ENCODE results near the gene NBDY.
"Not testable (repeated sequence)": the region's sequence is repeated elsewhere in the genome, so short reads cannot be mapped to it uniquely, and the experiment has no call there.

The NBDY gene

DNA sequence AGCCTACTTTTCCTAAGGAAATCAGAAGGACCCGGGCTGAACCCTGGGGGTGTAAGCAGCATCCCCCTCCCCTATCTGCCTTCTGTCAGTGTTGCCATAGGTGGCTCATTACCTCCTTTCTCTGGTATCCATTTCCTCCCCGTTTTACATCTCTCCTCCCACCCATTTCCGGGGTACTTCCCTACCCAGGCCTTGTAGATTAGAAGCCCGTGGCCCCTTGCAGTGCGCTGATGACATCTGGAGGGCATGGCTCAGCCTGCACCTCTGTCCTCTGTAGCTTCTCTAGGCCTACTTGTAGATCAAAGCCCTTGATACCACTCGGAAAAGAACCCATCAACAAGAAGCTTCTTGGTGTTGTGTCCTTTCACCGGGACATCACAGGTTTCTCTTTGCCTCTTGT is 71.8 kb downstream of the NBDY start:
- in situ Hi-C loops (cut with MboI; ENCODE audit: low pct_unique_long_range_greater_than_20kb, low sequenced_read_pairs, unreplicated experiment), result loop anchor here (25.0 kb wide), 3 partner anchors 162 to 1112 kb away; partner anchors contain the start of gene ZXDA
- DNase-seq (ENCODE audit: low spot score), result peak; percentile 34
- TF ChIP-seq, protein P1, sequence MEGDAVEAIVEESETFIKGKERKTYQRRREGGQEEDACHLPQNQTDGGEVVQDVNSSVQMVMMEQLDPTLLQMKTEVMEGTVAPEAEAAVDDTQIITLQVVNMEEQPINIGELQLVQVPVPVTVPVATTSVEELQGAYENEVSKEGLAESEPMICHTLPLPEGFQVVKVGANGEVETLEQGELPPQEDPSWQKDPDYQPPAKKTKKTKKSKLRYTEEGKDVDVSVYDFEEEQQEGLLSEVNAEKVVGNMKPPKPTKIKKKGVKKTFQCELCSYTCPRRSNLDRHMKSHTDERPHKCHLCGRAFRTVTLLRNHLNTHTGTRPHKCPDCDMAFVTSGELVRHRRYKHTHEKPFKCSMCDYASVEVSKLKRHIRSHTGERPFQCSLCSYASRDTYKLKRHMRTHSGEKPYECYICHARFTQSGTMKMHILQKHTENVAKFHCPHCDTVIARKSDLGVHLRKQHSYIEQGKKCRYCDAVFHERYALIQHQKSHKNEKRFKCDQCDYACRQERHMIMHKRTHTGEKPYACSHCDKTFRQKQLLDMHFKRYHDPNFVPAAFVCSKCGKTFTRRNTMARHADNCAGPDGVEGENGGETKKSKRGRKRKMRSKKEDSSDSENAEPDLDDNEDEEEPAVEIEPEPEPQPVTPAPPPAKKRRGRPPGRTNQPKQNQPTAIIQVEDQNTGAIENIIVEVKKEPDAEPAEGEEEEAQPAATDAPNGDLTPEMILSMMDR (IDR thresholded peaks at IDR 0.05; ENCODE audit: extremely low read depth, insufficient read depth, missing control alignments), result peak; percentile 25

DNA sequence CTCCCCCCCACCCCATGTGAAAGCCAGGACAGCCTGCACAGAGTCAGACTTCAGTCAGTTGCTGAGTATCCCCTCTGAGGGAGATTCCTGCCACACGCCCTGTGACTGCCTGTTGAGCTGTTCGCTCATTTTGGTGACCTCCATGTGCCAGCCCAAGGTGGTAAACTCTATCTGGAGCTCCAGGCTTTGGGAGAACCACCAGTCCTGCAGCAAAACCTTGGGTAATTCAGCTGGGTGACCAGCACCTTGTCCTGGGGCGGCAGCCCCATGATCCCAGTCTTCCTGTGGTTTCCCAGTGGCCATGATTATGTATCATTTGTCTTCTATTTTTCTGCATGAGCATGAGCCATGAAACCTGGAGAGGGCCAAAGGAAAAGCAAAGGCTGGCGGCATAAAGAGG is 73.4 kb downstream of the NBDY start:
- peak; percentile 1 for DNase-seq (ENCODE audit: low spot score)
- TF ChIP-seq, protein P1 (IDR thresholded peaks at IDR 0.05; ENCODE audit: extremely low read depth, insufficient read depth, missing control alignments), result no peak
- in situ Hi-C loops (cut with MboI; ENCODE audit: low pct_unique_long_range_greater_than_20kb, low sequenced_read_pairs, unreplicated experiment), result loop anchor here (25.0 kb wide), 3 partner anchors 160 to 1110 kb away; partner anchors contain the start of gene ZXDA

DNA sequence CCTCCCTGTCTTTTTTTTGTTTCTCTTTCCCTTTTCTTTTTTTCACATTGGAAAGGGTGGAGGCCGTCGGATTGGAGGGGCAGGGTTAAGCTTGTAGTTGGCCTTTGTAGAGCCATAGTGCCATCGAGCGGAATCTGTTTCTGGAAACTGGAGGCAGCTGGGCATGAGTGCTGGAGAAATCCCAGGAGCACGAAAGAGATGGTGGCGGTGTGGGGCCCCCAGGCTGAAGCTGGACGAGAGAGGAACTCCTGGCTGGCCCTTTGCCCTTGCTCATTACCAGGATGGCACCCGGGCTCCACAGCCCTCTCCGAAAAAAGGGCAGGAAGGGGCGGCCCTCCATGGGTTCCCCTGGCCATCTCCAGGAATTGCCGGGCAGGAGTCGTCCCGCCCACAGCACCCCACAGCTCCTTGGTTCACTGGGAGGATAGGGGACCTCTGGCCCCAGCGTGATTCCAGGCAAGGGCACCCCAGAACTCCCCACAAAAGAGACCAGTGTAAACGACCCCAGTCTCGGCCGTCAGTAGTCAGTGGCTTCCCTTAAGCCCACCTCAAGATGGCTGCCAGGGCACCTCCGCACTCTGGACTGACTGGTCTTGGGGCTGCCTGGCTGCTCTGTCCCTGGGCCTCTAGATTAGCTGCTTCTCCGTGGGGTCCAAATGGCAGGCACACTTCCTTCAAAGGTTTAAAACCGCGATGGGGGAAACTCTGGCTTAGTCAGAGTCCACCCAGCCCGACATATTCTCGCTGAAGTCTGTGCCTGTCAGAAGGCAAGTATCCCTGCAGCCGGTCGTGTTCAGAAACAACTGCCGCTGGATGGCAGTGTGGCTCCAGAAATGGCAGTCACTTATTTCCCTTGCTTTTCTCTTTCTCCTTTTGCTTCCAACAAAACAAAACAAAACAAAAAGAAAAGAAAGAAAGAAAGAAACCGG is 74.1 kb downstream of the NBDY start:
- DNase-seq (ENCODE audit: low spot score), result peak; percentile 44
- in situ Hi-C loops (cut with MboI; ENCODE audit: low pct_unique_long_range_greater_than_20kb, low sequenced_read_pairs, unreplicated experiment), result loop anchor here (25.0 kb wide), 3 partner anchors 159 to 1109 kb away; partner anchors contain the start of gene ZXDA
- TF ChIP-seq, protein P1 (IDR thresholded peaks at IDR 0.05; ENCODE audit: extremely low read depth, insufficient read depth, missing control alignments), result peak; percentile 60

- DNase-seq (ENCODE audit: low spot score), result peak; percentile 2
- TF ChIP-seq, protein P1 (IDR thresholded peaks at IDR 0.05; ENCODE audit: extremely low read depth, insufficient read depth, missing control alignments), result no peak
- in situ Hi-C loops (cut with MboI; ENCODE audit: low pct_unique_long_range_greater_than_20kb, low sequenced_read_pairs, unreplicated experiment), result loop anchor here (25.0 kb wide), 3 partner anchors 158 to 1108 kb away; partner anchors contain the start of gene ZXDA
Observed at GRCh38 chrX:56803850-56804681, 75.0 kb downstream of the NBDY start.

DNA sequence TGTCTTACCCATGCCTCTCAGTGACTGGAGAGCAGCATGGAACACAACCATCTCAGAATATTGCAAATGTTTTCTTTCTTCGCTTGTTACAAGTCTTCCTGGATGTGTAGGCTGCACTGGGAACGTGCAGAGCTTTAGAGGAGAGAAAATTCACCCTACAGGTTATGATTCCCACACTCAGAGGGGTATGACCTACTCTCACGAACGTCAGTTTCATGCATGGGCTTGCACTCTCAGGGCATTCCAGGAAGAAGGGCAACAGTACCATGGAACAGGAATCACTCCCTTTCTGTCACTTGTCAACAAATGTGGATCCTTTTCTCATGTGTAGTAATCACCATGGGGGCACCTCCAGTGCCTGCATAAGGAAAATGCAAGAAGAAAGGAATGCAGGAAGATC is 75.8 kb downstream of the NBDY start:
- TF ChIP-seq, protein P1 (IDR thresholded peaks at IDR 0.05; ENCODE audit: extremely low read depth, insufficient read depth, missing control alignments), result no peak
- in situ Hi-C loops (cut with MboI; ENCODE audit: low pct_unique_long_range_greater_than_20kb, low sequenced_read_pairs, unreplicated experiment), result loop anchor here (25.0 kb wide), 3 partner anchors 157 to 1107 kb away; partner anchors contain the start of gene ZXDA
- no peak for DNase-seq (ENCODE audit: low spot score)

DNA sequence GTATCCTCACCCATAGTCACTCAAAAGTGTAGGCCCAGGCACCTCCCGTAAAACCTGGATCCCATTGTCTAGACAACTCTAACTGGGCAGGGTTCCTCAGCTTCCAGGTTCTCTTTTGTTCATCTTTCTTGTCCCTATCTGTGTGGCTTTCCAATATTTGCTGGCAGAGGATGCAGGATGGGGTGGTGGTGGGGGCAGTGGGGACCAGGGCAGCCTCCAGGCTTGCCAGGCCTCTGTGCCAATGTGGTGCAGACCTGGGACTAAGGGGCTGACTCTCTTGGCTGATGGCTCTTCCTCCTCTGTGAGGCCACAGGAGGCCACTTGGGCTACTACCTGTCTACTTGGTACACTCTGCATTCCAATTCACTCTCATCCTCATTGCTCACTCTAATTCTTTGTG is 76.4 kb downstream of the NBDY start:
- TF ChIP-seq, protein P1 (IDR thresholded peaks at IDR 0.05; ENCODE audit: extremely low read depth, insufficient read depth, missing control alignments), result no peak
- in situ Hi-C loops (cut with MboI; ENCODE audit: low pct_unique_long_range_greater_than_20kb, low sequenced_read_pairs, unreplicated experiment), result loop anchor here (25.0 kb wide), 3 partner anchors 157 to 1107 kb away; partner anchors contain the start of gene ZXDA
- no peak for DNase-seq (ENCODE audit: low spot score)

GRCh38 chrX:56806176-56806575 is 77.1 kb downstream of the NBDY start:
- in situ Hi-C loops (cut with MboI; ENCODE audit: low pct_unique_long_range_greater_than_20kb, low sequenced_read_pairs, unreplicated experiment), result loop anchor here (25.0 kb wide), 3 partner anchors 156 to 1106 kb away; partner anchors contain the start of gene ZXDA
- DNase-seq (ENCODE audit: low spot score), result not testable (repeated sequence)
